GM21723 (cell line): Measurements from ENCODE around the gene ZC3H12C.

ENCODE experiments used
- ATAC-seq: cut with Tn5 transposase; IDR thresholded peaks from one replicate; pipeline ENCODE4 v1.9.1; 2021; ENCODE audit warnings: mild to moderate bottlenecking, moderate library complexity; ENCODE audit not compliant: unreplicated experiment

Gene ZC3H12C

GRCh38 chr11:110147962-110148709 lies 54.9 kb downstream of the ZC3H12C start:
- ATAC-seq = no peak

DNA sequence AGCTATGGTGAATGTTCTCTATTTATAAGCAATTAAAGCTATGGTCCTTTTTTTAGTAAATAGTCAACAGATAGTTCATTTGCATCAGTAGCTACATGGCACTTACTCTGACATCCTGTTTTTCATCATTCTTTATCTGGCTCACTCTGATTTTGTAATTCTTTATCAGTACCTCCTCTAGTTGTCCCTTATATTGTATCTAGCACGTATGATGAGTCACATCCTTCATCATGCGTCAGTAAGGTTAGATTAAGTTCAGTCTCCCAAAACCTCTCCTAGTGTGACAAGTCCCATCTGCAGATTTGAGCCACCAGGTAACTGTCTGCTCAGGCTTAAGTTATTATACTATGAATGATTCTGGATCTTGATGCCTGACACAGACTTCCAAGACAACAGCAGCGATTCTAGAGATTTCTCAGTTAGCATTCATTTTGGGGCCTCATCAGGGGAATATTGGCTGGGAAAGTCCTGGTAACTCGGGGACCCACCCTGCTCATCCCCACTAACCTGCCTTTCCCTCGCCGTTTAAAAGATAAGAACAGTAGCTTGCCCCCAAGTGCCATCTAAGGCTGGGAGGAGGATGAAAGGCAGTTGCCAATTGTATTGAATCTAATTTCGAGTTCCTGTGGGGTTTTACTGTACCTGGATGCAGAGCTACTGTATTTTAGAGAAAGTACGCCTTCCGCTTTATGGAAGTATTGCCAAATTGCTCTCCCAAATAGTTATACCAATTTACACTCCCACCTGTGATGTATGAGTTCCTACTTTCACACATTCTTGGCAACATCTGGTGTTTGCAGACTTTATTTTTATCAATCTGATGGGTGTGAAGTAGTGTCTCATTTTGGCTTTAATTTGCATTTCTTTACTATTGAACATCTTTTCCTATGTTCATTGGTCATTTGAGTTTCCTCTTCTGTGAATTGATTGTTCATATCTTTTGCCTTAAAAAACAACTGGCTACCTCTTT lies 55.9 kb downstream of the ZC3H12C start:
- ATAC-seq = no peak

- ATAC-seq = no peak
These were observed 59.0 kb downstream of the ZC3H12C start for GRCh38 chr11:110152199-110152598.

- no peak for ATAC-seq
These were observed 60.3 kb downstream of the ZC3H12C start for GRCh38 chr11:110153474-110153873.

DNA sequence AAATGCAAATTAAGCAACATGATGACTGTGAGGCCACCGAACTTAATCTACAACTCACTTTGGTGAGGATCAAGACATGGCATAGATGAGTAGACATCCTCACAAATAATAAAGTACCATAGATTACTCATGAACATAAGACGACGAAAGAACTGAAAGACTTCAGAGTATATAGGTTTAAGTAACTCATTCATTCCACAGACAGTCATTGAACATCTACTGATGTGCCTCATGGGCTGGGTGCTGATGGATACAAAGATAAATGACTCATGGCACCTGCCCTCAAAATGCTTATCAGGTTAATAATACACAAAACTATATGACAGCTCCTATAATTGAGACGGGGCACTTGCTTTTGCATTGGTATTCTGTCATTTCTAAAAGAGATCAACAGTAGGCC lies 63.3 kb downstream of the ZC3H12C start:
- no peak for ATAC-seq

- ATAC-seq = no peak
These were observed 65.4 kb downstream of the ZC3H12C start for GRCh38 chr11:110158317-110159200.

- ATAC-seq = no peak
These were observed 66.3 kb downstream of the ZC3H12C start for GRCh38 chr11:110159476-110159875.

DNA sequence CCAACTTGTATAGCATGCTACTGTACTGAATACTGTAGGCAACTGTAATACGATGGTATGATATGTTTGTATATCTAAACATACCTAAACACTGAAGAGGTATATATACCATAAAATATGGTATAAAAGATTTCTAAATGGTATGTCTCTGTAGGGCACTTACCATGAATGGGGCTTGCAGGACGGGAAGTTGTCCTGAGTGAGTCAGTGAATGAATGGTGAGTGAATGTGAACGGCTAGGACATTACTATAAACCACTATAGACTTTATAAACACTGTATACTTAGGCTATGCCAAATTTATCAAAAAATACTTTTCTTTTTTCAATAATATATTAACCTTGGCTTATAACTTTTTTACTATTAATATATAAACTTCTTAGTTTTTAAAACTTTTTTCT lies 66.8 kb downstream of the ZC3H12C start:
- ATAC-seq = no peak

DNA sequence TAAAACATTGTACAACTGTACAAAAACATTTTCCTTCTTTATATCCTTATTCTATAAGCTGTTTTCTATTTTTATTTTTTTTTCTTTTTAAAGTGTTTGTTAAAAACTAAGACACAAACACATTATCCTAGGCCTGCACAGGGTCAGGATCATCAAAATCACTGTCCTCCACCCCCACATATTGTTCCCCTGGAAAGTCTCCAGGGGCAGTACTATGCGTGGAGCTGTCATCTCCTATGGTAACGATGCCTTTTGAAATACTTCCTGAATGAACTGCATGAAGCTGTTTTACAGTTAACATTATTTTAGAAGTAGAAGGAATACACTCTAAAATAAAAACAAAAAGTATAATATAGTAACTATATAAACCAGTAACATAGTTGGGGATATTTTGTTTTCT lies 67.2 kb downstream of the ZC3H12C start:
- no peak for ATAC-seq

DNA sequence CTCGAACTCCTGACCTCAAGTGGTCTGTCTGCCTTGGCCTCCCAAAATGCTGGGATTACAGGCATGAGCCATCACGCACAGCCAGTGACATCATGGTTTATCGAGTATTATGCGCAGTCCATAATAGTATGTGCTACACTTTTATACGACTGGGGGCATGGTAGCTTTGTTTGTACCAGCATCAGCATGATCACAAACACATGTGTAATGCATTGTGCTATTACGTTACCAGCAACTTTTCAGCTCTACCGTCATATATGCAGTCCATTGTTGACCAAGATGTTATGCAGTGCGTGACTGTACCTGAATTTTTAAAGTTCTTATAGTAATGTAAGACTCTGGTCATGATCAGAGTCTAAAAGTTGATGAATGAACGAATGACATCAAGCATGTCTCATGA lies 67.9 kb downstream of the ZC3H12C start:
- ATAC-seq = no peak

DNA sequence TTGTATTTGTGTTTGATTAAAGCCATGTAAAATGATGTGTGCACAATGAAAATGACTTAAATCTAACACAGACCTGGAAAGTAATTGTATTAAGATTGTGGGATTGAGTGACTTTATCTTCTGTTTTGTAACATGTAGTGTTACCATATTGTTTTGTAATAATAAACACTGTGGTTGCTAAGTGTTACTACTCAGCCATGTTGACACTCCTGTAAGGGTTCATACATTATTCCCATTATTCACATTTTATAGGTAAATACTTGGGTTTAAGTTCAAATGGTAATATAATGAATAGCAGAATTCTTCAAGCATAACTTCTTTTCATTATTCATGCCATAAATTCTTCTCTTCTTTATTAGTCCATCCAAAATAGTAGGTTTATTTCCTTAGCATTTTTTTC lies 69.0 kb downstream of the ZC3H12C start:
- no peak for ATAC-seq

DNA sequence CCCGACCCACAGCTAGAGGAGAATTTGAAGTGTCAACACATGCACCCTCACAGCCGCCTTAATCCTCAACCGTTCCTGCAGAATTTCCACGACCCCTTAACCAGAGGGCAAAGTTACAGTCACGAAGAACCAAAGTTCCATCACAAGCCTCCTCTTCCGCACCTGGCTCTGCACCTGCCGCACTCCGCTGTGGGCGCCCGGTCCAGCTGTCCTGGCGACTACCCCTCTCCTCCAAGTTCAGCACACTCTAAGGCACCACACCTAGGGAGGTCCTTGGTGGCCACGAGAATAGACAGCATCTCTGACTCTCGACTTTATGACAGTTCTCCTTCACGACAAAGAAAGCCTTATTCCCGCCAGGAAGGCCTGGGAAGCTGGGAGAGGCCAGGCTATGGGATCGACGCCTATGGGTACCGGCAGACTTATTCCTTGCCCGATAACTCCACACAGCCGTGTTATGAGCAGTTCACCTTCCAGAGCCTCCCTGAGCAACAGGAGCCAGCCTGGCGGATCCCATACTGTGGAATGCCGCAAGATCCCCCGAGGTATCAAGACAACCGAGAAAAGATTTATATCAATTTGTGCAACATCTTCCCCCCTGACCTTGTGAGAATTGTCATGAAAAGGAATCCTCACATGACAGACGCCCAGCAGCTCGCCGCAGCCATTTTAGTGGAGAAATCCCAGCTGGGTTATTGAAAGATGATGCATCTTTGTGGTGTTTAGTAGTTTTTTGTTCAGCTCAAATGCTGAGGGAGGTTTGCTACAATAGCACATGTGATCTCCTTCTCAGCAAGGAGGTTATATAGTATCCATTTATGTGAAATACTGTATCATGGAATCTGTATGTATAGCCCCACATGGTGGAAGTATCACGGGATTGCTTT lies 72.1 kb downstream of the ZC3H12C start:
- no peak for ATAC-seq

- ATAC-seq = no peak
These were observed 75.0 kb downstream of the ZC3H12C start for GRCh38 chr11:110168033-110168803.

DNA sequence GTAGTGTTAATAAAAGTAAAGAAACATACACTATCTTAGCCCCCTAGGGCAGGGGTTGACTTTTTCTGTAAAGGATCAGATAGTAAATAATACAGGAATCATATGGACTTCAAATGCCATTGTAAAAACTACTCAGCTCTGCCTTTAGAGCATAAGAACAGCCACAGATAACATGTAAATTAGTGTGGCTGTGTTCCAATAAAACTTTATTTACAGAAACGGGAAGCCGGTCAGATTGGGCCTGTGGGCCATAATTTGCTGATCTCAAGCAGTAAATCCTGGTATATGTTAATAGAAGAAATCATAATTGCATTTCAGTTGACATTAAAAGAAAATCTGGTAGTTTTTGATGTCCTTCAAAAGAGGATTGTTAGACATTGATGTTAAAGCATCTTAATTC lies 76.5 kb downstream of the ZC3H12C start:
- no peak for ATAC-seq

DNA sequence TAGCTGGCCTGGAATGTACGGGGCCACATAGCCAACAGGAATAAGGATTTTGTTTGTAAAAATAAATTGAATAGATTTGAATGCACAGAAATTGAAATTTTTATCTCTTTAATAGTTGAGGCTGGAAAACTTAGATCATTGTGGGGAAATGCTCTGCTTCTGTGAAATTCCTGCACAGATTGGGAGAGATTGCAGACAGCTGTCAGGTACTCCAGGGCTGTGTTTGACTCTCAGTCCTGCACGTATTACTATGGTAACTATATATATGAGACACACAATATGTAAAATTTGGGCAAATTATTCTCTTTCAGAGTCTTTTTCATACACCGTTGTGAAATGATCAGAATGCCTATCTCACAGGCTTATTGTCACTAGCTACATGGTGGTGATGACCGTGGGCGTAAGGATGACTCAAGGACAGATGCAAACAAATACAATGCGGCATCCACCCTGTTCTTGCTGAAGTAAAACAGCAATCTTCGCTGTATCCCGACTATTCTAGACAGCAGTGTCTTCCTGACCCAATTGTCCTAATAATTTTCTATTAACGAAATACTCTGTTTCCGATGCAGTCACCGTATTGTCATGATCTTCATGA lies 79.4 kb downstream of the ZC3H12C start:
- no peak for ATAC-seq

- ATAC-seq = peak; percentile 75
These were observed 80.8 kb downstream of the ZC3H12C start for GRCh38 chr11:110173811-110174644.

DNA sequence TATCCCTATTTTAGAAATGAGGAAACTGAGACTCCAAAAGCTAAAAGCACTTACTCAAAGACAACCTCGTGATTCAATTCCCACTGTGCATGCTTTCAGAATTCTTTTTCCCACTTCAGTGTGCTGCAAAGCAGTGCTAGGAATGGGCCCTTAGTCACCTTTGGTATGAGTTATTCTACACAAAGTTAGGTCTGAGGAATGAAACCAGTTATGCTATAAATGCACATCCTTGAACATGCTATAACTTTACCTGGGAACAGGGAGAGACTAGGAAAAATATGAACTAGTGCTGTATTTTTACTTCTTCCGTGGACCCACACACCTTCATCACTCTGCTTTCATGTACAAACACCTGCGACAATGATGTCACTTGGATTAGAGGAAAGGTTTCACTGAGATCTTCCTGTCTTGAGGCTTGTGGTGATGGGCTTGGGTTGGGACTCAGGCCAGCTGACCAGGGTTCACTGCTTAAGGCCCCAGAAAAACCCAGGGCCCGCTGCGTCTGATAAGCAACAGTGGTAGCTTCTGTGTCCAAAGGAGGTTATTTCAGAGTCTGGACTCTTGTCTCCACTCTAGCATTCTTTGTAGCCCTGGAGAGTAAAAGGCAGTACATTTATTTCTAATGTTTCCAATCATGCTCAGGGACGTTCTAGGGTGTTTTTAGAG lies 81.6 kb downstream of the ZC3H12C start:
- ATAC-seq = no peak
